Adrenal gland (tissue), 12 donors: ENCODE measurements around the gene PCDHGB1. TPM values are rescaled to one million over a fixed set of nuclear protein-coding genes. Genes with fewer than 3 reads are reported as not detected.

Experiments used
- DNase-seq, 7 donors: peaks; one replicate each; pipeline ENCODE4 v3.0.0-alpha.2; 2019 to 2020
- H3K27ac ChIP-seq, 5 donors: fragments of 200-600 bp; sonication (generic) in 4 of 5; 1 replicate in 3 of 5; 2 replicates in 2 of 5; pipeline versions ENCODE4 v1.5.1 to v1.8.0; 2016 to 2020; ENCODE audit warnings: mild to moderate bottlenecking in 1 of 5
- H3K27me3 ChIP-seq: fragments of 200-600 bp; 2 replicates; pipeline ENCODE4 v1.8.0; 2021
- H3K36me3 ChIP-seq, 2 donors: fragments of 200-600 bp; replicated peaks in 1 of 2; 1 replicate in 1 of 2; 2 replicates in 1 of 2; pipeline versions ENCODE4 v1.5.1 to v1.8.0; 2018 to 2022
- H3K4me1 ChIP-seq, 2 donors: fragments of 200-600 bp; replicated peaks in 1 of 2; 1 replicate in 1 of 2; 2 replicates in 1 of 2; pipeline versions ENCODE4 v1.5.1 to v1.8.0; 2018 to 2021
- H3K4me3 ChIP-seq, 4 donors: fragments of 200-600 bp; sonication (generic) in 3 of 4; one replicate each; pipeline ENCODE4 v1.5.1; 2016 to 2018
- H3K9me3 ChIP-seq, 3 donors: fragments of 200-600 bp; sonication (generic) in 1 of 3; replicated peaks in 1 of 3; 1 replicate in 2 of 3; 2 replicates in 1 of 3; pipeline versions ENCODE4 v1.5.1 to v1.8.0; 2016 to 2021
- POLR2A ChIP-seq, 2 donors: fragments of 450-650 bp; IDR thresholded peaks; one replicate each; pipeline ENCODE4 v1.6.1; 2017; ENCODE audit warnings: antibody characterized with exemption in 2 of 2, mild to moderate bottlenecking in 2 of 2, moderate library complexity in 1 of 2
- WGBS, 4 donors: extraction: QIAGEN DNeasy Blood & Tissue Kit in 2 of 4; methylation state at CpG; one replicate each; pipeline versions ENCODE4 v1.1.5 to v1.1.7; 2013 to 2017; 5-methylcytosine and 5-hydroxymethylcytosine counted together
- intact Hi-C, 2 donors: fragments of 100-400 bp; cut with DNase I; formaldehyde crosslinking; loops; one replicate each; pipeline versions ENCODE4 v1.14.1 to v1.15.0; 2022 to 2023
- polyA plus RNA-seq, 3 donors: library from polyadenylated mRNA; stranded (reverse); fragments of 200-250 nt in 2 of 3; fragments of 350-450 nt in 1 of 3; fragmentation: Illumina TruSeq in 1 of 3; extraction: RNeasy Lipid Tissue Mini Kit (QIAGEN cat#74804) in 1 of 3; gene quantifications; one replicate each; pipeline ENCODE4 v1.2.3, GENCODE V29; 2013 to 2014
- total RNA-seq, 9 donors: library from RNA; depleted of rRNA in 4 of 9; stranded (reverse); fragments of >200 nt in 4 of 9; fragments of 120-200 nt in 1 of 9; fragmentation: NEBNext Ultra II Directional in 1 of 9; extraction: Animal tissue kit (Norgen Biotek cat#: 25700) in 1 of 9; gene quantifications; one replicate each; pipeline versions ENCODE4 v1.1.0 to v1.2.4, GENCODE V29; 2013 to 2023
- TF ChIP-seq, protein P1 (sequence below), 6 experiments: fragments of 450-650 bp in 4 of 6; fragments of 200-600 bp in 2 of 6; sonication (generic) in 1 of 6; IDR thresholded peaks; 1 replicate in 5 of 6; 2 replicates in 1 of 6; pipeline versions ENCODE4 v1.5.1 to v1.8.0; 2016 to 2021; ENCODE audit warnings: antibody characterized with exemption in 6 of 6, mild to moderate bottlenecking in 2 of 6, moderate library complexity in 1 of 6
- donor health status: healthy with polysubstance abuse.
- donor health status: Bipolar disorder and iron deficiency.
- donor health status: DM: yes; HTN: yes; CAD: no.
- donor health status: DM: no; HTN: no; CAD: no.
- donor health status: DM: no; HTN: no; CAD: no.
- donor health status: DM: yes; HTN: yes; CAD: no.

PCDHGB1 gene
- total and polyA plus RNA-seq, 12 donors = 0.20 to 16.1 (median 2.5) TPM

GRCh38 chr5:141319202-141319601, 30.7 kb upstream of the PCDHGB1 start:
- H3K9me3 ChIP-seq = peaks cover 11 to 65% (median 29%) of the 10 kb centered on the region in 3 donors
- no peaks in the 10 kb centered on the region for H3K27me3 ChIP-seq
- no peaks in the 10 kb centered on the region for H3K36me3 ChIP-seq
- intact Hi-C loops = loop anchor here in 1 of 2 donors (10.0 kb wide), 1 partner anchor 96 kb away; the partner anchor contains the start of genes PCDHGA10 and PCDHGB7
- peak overlapping the region in 1 of 4 donors; percentile 72 for H3K4me3 ChIP-seq
- WGBS, 4 donors = 94 to 97% (median 96%) methylated on average over 6 of the region's 6 CpGs
- H3K4me1 ChIP-seq = peaks cover 0 to 9% of the 10 kb centered on the region in 2 donors
- no peak for TF ChIP-seq POLR2A (IDR thresholded peaks at IDR 0.05)
- TF ChIP-seq, protein P1, sequence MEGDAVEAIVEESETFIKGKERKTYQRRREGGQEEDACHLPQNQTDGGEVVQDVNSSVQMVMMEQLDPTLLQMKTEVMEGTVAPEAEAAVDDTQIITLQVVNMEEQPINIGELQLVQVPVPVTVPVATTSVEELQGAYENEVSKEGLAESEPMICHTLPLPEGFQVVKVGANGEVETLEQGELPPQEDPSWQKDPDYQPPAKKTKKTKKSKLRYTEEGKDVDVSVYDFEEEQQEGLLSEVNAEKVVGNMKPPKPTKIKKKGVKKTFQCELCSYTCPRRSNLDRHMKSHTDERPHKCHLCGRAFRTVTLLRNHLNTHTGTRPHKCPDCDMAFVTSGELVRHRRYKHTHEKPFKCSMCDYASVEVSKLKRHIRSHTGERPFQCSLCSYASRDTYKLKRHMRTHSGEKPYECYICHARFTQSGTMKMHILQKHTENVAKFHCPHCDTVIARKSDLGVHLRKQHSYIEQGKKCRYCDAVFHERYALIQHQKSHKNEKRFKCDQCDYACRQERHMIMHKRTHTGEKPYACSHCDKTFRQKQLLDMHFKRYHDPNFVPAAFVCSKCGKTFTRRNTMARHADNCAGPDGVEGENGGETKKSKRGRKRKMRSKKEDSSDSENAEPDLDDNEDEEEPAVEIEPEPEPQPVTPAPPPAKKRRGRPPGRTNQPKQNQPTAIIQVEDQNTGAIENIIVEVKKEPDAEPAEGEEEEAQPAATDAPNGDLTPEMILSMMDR (IDR thresholded peaks at IDR 0.05) = no peak
- H3K27ac ChIP-seq = no peak overlapping the region
- no peak for DNase-seq

GRCh38 chr5:141319699-141320098, 30.2 kb upstream of the PCDHGB1 start:
- H3K36me3 ChIP-seq = no peaks in the 10 kb centered on the region
- TF ChIP-seq POLR2A (IDR thresholded peaks at IDR 0.05) = no peak
- TF ChIP-seq, protein P1 (IDR thresholded peaks at IDR 0.05) = no peak
- WGBS, 4 donors = 66 to 76% (median 72%) methylated on average over 5 of the region's 5 CpGs
- peak overlapping the region in 1 of 4 donors; percentile 72 for H3K4me3 ChIP-seq
- H3K4me1 ChIP-seq = peaks cover 0 to 9% of the 10 kb centered on the region in 2 donors
- no peak for DNase-seq
- H3K9me3 ChIP-seq = peaks cover 11 to 60% (median 25%) of the 10 kb centered on the region in 3 donors
- no peak overlapping the region for H3K27ac ChIP-seq
- intact Hi-C loops = loop anchor here in 1 of 2 donors (10.0 kb wide), 1 partner anchor 95 kb away; the partner anchor contains the start of genes PCDHGA10 and PCDHGB7
- H3K27me3 ChIP-seq = no peaks in the 10 kb centered on the region

DNA sequence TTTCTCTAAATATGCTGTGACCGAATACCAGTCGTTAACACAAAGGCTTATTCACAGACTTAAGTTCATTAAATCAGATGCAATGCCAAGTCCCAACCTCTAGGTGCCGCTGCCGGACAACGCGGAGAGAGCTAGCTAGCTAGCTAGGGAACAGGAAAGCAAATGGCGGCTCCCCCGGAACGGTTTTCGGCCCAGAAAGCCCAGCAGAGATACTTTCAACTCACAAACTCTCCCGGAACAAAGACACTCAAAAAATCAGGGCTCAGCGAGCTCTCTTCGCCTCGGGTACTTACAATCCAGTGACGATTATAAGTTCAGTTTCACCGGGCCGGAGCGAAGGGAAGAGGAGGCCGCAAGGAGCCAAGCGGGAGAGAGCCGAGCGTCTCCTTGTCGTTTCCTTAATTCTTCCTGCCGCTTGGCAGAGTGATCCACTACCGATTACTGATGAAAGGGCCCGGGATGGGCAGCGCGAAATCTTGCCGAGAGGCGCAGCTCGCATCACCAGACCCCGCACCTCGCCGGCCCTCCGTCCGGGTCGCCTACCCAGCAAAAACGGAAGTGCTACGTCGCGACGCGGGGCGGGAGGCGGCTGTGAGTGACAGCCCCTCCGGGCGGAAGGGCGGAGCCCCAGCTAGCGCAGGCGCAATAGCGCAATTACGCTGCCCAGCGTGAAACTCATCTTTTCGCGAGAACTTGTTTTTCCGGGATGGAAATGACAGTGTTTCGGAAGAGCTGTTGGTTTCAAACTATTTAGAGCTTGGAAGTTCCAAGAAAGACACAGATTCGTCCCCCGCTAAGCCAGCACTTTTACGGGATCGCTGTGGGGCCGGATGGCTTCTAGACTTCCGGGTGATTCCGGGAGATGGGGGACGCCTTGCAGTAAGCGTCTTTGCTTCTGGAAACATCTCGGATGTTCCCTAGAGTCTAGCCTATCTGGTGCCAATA, 29.4 kb upstream of the PCDHGB1 start, which contains the start of gene TAF7:
TSS of gene TAF7 (minus strand) at position 560 of the 945 bp plus-strand sequence. CDS start 740 bp downstream, outside the sequence.
- peak; percentile 91 to 92 for TF ChIP-seq POLR2A (IDR thresholded peaks at IDR 0.05)
- TF ChIP-seq, protein P1 (IDR thresholded peaks at IDR 0.05) = peak; percentile 56 to 84 (median 71)
- no peaks in the 10 kb centered on the region for H3K36me3 ChIP-seq

GRCh38 chr5:141322261-141322660, 27.6 kb upstream of the PCDHGB1 start:
- Histone ChIP-seq H3K4me1 (peaks cover 0 to 9% of the 10 kb centered on the region in 2 donors), H3K36me3 (no peaks in the 10 kb centered on the region), H3K27ac (no peak overlapping the region), H3K4me3 (no peak overlapping the region), H3K27me3 (no peaks in the 10 kb centered on the region), H3K9me3 (peaks cover 8 to 39% (median 14%) of the 10 kb centered on the region in 3 donors)
- 87 to 94% (median 92%) methylated on average over 3 of the region's 3 CpGs for WGBS, 4 donors
- DNase-seq = no peak
- no peak for TF ChIP-seq POLR2A (IDR thresholded peaks at IDR 0.05)
- TF ChIP-seq, protein P1 (IDR thresholded peaks at IDR 0.05) = no peak
- intact Hi-C loops = no loop called here

More for the DNA sequence above, 29.4 kb upstream of the PCDHGB1 start, which contains the start of gene TAF7:
- Histone ChIP-seq H3K27ac (peak within 1 kb of the TSS; percentile 77 to 96 (median 89)), H3K27me3 (no peaks in the 10 kb centered on the region), H3K4me1 (peaks cover 0 to 9% of the 10 kb centered on the region in 2 donors), H3K9me3 (peaks cover 11 to 55% (median 17%) of the 10 kb centered on the region in 3 donors), H3K4me3 (peak within 1 kb of the TSS; percentile 13 to 79 (median 67))
- intact Hi-C loops = no loop called here
- peak; percentile 86 to 93 (median 89) for DNase-seq
- 1 to 5% (median 2%) methylated on average over 43 to 67 of the region's 67 CpGs for WGBS, 4 donors
